ENCODE results near the gene PYHIN1. TPM values are rescaled to one million over a fixed set of nuclear protein-coding genes. Genes with fewer than 3 reads are reported as not detected.

The PYHIN1 gene
- total RNA-seq (2022; extraction: Qiagen RNA extraction) = not detected in 5 replicates

DNA sequence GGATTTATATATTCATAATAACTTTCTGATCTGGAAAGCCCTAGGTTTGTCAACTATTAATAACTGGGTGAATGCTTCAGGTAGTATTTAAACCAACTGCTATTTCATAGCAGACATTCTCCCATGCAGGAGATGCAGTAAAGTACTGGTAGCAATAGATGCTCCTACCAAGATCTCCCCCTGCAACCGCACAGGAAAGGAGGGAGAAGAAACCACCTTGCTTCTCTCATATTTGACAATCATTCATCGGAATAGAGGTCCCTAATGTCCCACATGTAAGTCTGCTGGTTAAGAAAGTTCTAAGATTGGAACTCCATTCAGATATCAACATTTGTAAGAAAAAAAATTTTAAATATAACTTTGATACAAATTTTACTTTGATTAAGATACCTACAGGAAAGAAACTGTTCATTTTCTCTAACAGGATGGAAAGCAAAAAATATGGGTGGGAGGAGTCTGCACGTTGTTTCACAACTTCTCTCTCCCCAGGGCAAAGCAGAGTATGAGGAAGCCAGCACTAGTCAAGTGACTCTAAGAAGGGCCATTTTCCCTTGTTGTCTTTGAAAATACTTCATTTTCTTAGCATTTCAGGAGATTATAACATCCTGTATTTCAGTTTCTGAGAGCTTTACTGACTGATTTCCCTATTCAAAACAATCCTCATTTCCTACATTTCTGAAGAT, at the start of gene PYHIN1:
Gene PYHIN1, plus strand, starts transcription at position 498 of the 683 bp plus-strand sequence. CDS start 5,359 bp downstream, outside the sequence.

GRCh38 chr1:159009704-159010361, 78.5 kb downstream of the PYHIN1 start, which contains the start of gene IFI16:
TSS of gene IFI16 (plus strand) at chr1:159009907. CDS start at chr1:159014681, 4,774 bp downstream.

Other genes with a start within 250 kb of the PYHIN1 start
- not detected in 5 replicates for gene SPTA1, start 244.8 kb upstream of the PYHIN1 start, total RNA-seq (2022; extraction: Qiagen RNA extraction)
- not detected in 5 replicates for gene OR6K2, start 230.9 kb upstream of the PYHIN1 start, total RNA-seq (2022; extraction: Qiagen RNA extraction)
- not detected in 5 replicates for gene OR6K3, start 210.8 kb upstream of the PYHIN1 start, total RNA-seq (2022; extraction: Qiagen RNA extraction)
- not detected in 5 replicates for gene OR6K6, start 176.8 kb upstream of the PYHIN1 start, total RNA-seq (2022; extraction: Qiagen RNA extraction)
- gene OR6N1, start 159.4 kb upstream of the PYHIN1 start, total RNA-seq (2022; extraction: Qiagen RNA extraction) = not detected in 5 replicates
- gene OR6N2, start 150.3 kb upstream of the PYHIN1 start, total RNA-seq (2022; extraction: Qiagen RNA extraction) = not detected in 5 replicates
- not detected in 5 replicates for gene MNDA, start 100.2 kb upstream of the PYHIN1 start, total RNA-seq (2022; extraction: Qiagen RNA extraction)
- gene IFI16, start 78.4 kb downstream of the PYHIN1 start, total RNA-seq (2022; extraction: Qiagen RNA extraction) = 2.7 to 3.8 TPM (median 3.3 TPM) in 5 replicates
- gene AIM2, start 145.2 kb downstream of the PYHIN1 start, total RNA-seq (2022; extraction: Qiagen RNA extraction) = not detected in 5 replicates
- gene CADM3, start 240.1 kb downstream of the PYHIN1 start, total RNA-seq (2022; extraction: Qiagen RNA extraction) = 0.06 to 0.15 TPM (median 0.09 TPM) in 4 of 5 replicates, not detected in the other